Stimulated activated CD8-positive, alpha-beta memory T cell treated with anti-CD3 and anti-CD28 coated beads, Interleukin-12 subunit alpha, Interleukin-12 subunit beta, amount 100 ng/mL, for 1 hour (primary cell): ENCODE data around the gene COCH.
"Not testable (repeated sequence)": the region's sequence is repeated elsewhere in the genome, so short reads cannot be mapped to it uniquely, and the experiment has no call there.

Source experiments
- DNase-seq: peaks from one replicate; pipeline ENCODE4 v3.0.0-alpha.2; 2020; ENCODE audit warnings: low read depth

The COCH gene

DNA sequence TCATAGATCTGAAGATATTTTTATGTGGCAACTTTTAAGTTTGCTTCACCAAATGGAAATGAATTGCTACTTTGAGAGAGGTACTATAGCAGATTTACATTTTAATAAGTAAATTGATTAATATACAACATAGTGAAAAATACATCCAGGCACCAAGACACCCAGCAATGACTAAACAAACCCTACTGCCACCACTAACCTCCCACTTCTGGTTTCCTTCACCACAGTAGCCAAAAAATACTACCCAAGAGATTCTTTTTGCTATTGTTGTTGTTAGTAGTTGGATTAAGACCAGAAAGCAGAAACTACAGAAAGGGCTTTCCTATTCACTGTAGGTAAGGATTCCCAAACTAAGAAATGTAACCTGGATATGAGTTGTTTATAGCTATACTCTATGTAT is 54.1 kb downstream of the COCH start:
- no peak for DNase-seq

DNA sequence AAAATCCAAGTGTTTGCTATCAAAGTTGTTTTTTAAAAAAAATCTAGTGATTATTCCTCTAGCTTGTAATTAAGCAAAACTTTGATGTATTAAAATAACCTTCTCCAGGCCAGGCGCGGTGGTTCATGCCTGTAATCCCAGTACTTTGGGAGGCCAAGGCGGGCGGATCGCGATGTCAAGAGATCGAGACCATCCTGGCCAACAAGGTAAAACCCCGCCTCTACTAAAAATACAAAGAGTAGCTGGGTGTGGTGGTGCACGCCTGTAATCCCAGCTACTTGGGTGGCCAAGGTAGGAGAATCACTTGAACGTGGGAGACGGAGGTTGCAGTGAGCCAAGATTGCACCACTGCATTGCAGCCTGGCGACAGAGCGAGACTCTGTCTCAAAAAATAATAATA is 59.6 kb downstream of the COCH start:
- not testable (repeated sequence) for DNase-seq

DNA sequence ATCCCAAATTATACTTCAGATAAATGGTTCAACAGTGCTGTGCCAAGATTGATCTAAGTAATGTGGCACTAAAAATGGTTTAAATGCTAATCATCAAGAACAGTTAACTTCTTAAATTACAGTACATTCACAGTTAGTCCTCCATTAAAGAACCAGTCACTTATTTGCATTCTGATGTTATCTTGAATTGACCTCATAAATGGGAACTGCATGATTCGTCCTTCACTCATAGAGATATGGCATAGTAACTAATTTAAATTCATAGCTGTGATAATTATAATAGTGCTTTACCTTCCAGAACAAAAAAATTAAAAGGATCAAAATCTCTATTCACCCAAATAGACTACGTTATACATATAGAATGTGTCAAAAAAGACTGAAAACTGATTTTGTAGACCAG is 61.1 kb downstream of the COCH start:
- no peak for DNase-seq

GRCh38 chr14:30938617-30939016 is 64.3 kb downstream of the COCH start:
- DNase-seq = no peak
